Heart right ventricle (tissue), 16 donors: Measurements from ENCODE around the gene SLC2A13. TPM values are rescaled to one million over a fixed set of nuclear protein-coding genes. Genes with fewer than 3 reads are reported as not detected.

ENCODE experiments used
- ATAC-seq, 8 donors: fragments of 200-7000 bp; cut with Tn5 transposase; one replicate each; pipeline ENCODE4 v1.9.1; 2020; ENCODE audit warnings: mild to moderate bottlenecking in 8 of 8, moderate library complexity in 8 of 8, moderate number of reproducible peaks in 1 of 8
- DNase-seq, 2 donors: peaks; one replicate each; pipeline ENCODE4 v3.0.0-alpha.2; 2020
- H3K27ac ChIP-seq, 10 donors: fragments of 200-600 bp; sonication (generic) in 2 of 10; one replicate each; pipeline versions ENCODE4 v1.5.0 to v1.8.0; 2020 to 2022; ENCODE audit warnings: mild to moderate bottlenecking in 3 of 10
- H3K27me3 ChIP-seq, 7 donors: fragments of 200-600 bp; one replicate each; pipeline ENCODE4 v1.8.0; 2021 to 2022; ENCODE audit warnings: mild to moderate bottlenecking in 2 of 7
- H3K36me3 ChIP-seq, 9 donors: fragments of 200-600 bp; sonication (generic) in 1 of 9; one replicate each; pipeline versions ENCODE4 v1.5.0 to v1.8.0; 2020 to 2022; ENCODE audit warnings: mild to moderate bottlenecking in 2 of 9
- H3K4me1 ChIP-seq, 9 donors: fragments of 200-600 bp; sonication (generic) in 1 of 9; one replicate each; pipeline versions ENCODE4 v1.5.0 to v1.8.0; 2020 to 2022; ENCODE audit warnings: mild to moderate bottlenecking in 4 of 9
- H3K4me3 ChIP-seq, 10 donors: fragments of 200-600 bp; sonication (generic) in 2 of 10; one replicate each; pipeline versions ENCODE4 v1.5.0 to v1.8.0; 2020 to 2022; ENCODE audit warnings: mild to moderate bottlenecking in 7 of 10, moderate library complexity in 2 of 10
- H3K9me3 ChIP-seq, 11 donors: fragments of 200-600 bp in 10 of 11; sonication (generic) in 2 of 11; one replicate each; pipeline versions ENCODE4 v1.5.0 to v1.8.0; 2013 to 2022; ENCODE audit warnings: mild to moderate bottlenecking in 2 of 11, control low read depth in 1 of 11, moderate library complexity in 1 of 11
- WGBS, 2 donors: extraction: QIAGEN DNeasy Blood & Tissue Kit; methylation state at CpG; one replicate each; pipeline ENCODE4 v1.1.7; 2013; ENCODE audit warnings: inconsistent platforms in 1 of 2; 5-methylcytosine and 5-hydroxymethylcytosine counted together
- intact Hi-C, 10 donors: fragments of 100-400 bp; cut with DNase I; formaldehyde crosslinking; loops; one replicate each; pipeline versions ENCODE4 v1.11.1 to v1.14.2; 2022
- polyA plus RNA-seq, 2 donors: library from polyadenylated mRNA; stranded (reverse); fragments of 200-250 nt; gene quantifications; one replicate each; pipeline ENCODE4 v1.2.3, GENCODE V29; 2013
- total RNA-seq, 10 donors: library from RNA; stranded (reverse); fragmentation: NEBNext Ultra II Directional in 3 of 10; extraction: Animal tissue kit (Norgen Biotek cat#: 25700) in 3 of 10; gene quantifications; one replicate each; pipeline versions ENCODE4 v1.2.1 to v1.2.4, GENCODE V29; 2021 to 2023
- TF ChIP-seq, protein P1 (sequence below), 9 donors: fragments of 200-600 bp; sonication (generic) in 2 of 9; IDR thresholded peaks; one replicate each; pipeline versions ENCODE4 v1.5.0 to v1.8.0; 2021 to 2022; ENCODE audit warnings: antibody characterized with exemption in 9 of 9, mild to moderate bottlenecking in 5 of 9, moderate library complexity in 1 of 9
- donor health status: Arrhythmogenic right ventricular cardiomyopathy.
- donor health status: ischemic (EF 13 %, LVEDD 7.1; RV severe dilation, severe dysfunction).
- donor health status: healthy with polysubstance abuse.
- donor health status: DM: no; HTN: yes; CAD: no.
- donor health status: DM: no; HTN: no; CAD: no.
- donor health status: ischemic (EF 25% LVEDD 6.9; RV normal size, moderate dysfunction).
- donor health status: ischemic (EF 25% LVEDD 5.7; RV mildly dilated, moderate dysfunction).
- donor health status: healthy.
- donor health status: DM: yes; HTN: yes; CAD: no.
- donor health status: Ischemic cardiomyopathy.
- donor health status: ischemic (EF 35%, LVEDD 5.7; RV mildly dilated, moderate dysfunction).
- donor health status: nonischemic (EF 11% LVEDD 7.7; RV severe dilation, severe dysfunction).
- donor health status: DM: yes; HTN: yes; CAD: no.
- donor health status: PGD.
- donor health status: ischemic (EF 29% LVEDD 5.4; RV normal size, mild dysfunction).
- donor health status: nonischemic (EF 23%, LVEDD 6.1; RV moderate dilation, normal function).

Gene SLC2A13
- total and polyA plus RNA-seq, 12 donors: 2.6 to 14.2 (median 9.8) TPM

DNA sequence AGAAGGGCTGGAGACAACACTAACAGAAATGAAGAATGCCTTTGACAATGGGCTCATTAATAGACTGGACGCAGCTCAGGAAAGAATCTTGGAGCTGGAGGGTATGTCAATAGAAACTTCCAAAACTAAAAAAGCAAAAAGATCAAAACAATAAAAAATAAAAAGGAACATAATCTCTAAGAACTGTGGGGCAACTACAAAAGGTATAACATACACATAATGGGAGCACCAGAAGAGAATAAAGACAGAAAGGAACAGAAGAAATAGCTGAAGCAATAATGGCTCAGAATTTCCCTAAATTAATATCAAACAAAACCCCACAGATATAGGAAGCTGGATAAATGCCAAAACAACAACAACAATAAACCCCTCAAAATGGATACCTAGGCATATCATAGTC lies 362.2 kb downstream of the SLC2A13 start:
- Histone ChIP-seq H3K4me1 (no peaks in the 10 kb centered on the region), H3K27ac (no peak overlapping the region), H3K27me3 (no peaks in the 10 kb centered on the region), H3K36me3 (no peaks in the 10 kb centered on the region), H3K4me3 (no peak overlapping the region), H3K9me3 (peaks cover 0 to 27% (median 0%) of the 10 kb centered on the region in 11 donors)
- intact Hi-C loops: no loop called here
- WGBS, 2 donors: 58 to 100% methylated on average over 1 of the region's 1 CpG
- DNase-seq (no peak), ATAC-seq (no peak)
- TF ChIP-seq, protein P1, sequence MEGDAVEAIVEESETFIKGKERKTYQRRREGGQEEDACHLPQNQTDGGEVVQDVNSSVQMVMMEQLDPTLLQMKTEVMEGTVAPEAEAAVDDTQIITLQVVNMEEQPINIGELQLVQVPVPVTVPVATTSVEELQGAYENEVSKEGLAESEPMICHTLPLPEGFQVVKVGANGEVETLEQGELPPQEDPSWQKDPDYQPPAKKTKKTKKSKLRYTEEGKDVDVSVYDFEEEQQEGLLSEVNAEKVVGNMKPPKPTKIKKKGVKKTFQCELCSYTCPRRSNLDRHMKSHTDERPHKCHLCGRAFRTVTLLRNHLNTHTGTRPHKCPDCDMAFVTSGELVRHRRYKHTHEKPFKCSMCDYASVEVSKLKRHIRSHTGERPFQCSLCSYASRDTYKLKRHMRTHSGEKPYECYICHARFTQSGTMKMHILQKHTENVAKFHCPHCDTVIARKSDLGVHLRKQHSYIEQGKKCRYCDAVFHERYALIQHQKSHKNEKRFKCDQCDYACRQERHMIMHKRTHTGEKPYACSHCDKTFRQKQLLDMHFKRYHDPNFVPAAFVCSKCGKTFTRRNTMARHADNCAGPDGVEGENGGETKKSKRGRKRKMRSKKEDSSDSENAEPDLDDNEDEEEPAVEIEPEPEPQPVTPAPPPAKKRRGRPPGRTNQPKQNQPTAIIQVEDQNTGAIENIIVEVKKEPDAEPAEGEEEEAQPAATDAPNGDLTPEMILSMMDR (IDR thresholded peaks at IDR 0.05): no peak

DNA sequence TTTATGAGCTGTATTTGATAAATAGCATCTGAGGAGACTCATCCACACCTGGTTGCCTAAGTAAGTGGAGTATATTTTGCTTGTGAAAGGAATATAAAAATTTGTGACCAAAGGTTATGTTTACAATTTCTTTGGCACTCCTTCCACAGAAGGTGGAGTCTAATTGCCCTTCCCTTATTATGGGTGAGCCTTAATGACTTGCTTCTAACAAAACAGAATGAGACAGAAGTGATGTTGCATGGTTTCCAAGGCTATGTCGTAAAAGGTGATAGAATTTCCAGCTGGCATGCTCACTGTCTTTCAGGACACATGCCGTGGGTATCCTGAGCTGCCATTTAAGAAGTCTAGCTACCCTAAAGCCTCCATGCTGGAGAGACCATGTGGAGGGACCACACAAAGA lies 369.5 kb downstream of the SLC2A13 start:
- Histone ChIP-seq H3K27ac (no peak overlapping the region), H3K4me1 (no peaks in the 10 kb centered on the region), H3K36me3 (no peaks in the 10 kb centered on the region), H3K9me3 (peaks cover 0 to 57% (median 18%) of the 10 kb centered on the region in 11 donors), H3K27me3 (no peaks in the 10 kb centered on the region), H3K4me3 (no peak overlapping the region)
- TF ChIP-seq, protein P1 (IDR thresholded peaks at IDR 0.05): no peak
- ATAC-seq (no peak), DNase-seq (no peak)
- intact Hi-C loops: no loop called here
- WGBS, 2 donors: 92 to 95% methylated on average over 2 of the region's 2 CpGs

DNA sequence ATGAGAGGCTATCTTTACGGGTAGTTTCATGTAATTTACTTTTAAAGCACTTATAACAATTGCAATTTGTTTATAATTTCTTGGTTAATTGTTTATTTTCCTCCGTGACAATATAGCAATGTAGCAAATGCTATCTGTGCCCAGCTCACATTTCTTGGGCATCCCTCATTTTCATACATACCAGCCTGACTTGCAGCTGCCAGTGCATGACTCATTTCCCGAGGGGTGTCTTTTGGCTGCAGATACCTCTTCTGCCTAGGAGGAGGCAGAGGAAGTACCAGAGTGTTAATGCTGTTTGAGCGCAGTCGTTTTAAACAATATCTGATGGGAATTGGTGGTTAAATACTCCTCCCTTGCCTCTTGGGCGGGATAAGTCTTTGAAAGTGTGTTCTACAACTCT lies 382.1 kb downstream of the SLC2A13 start:
- Histone ChIP-seq H3K36me3 (no peaks in the 10 kb centered on the region), H3K4me3 (no peak overlapping the region), H3K4me1 (no peaks in the 10 kb centered on the region), H3K9me3 (peaks cover 0 to 25% (median 0%) of the 10 kb centered on the region in 11 donors), H3K27me3 (no peaks in the 10 kb centered on the region), H3K27ac (no peak overlapping the region)
- intact Hi-C loops: no loop called here
- TF ChIP-seq, protein P1 (IDR thresholded peaks at IDR 0.05): no peak
- peak in 1 of 8 donors; percentile 44 for ATAC-seq
- 53 to 64% methylated on average over 6 of the region's 6 CpGs for WGBS, 2 donors
- DNase-seq: no peak

DNA sequence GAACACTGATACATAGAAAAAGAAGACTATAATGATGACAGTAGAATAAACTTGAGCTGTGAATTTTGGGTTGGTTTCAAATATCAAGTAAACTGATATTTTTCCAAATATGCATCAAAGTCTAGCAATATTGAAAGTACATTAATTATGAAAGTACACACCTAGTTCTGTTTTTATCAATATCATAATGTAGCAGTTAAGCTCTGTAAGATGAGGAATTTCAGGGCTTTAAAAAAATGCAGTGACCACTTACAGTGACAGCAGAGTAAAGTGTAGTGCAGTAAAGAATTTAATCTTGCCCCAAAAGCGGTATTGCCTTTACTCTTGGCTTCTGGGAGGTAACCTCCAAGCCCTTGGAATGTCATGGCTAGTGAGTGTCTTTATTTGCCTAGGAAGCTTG lies 383.4 kb downstream of the SLC2A13 start:
- H3K4me1 ChIP-seq: no peaks in the 10 kb centered on the region
- H3K36me3 ChIP-seq: no peaks in the 10 kb centered on the region
- intact Hi-C loops: no loop called here
- no peak overlapping the region for H3K27ac ChIP-seq
- ATAC-seq (no peak), DNase-seq (no peak)
- no peak overlapping the region for H3K4me3 ChIP-seq
- TF ChIP-seq, protein P1 (IDR thresholded peaks at IDR 0.05): no peak
- WGBS, 2 donors: 27 to 83% methylated on average over 1 of the region's 1 CpG
- no peaks in the 10 kb centered on the region for H3K27me3 ChIP-seq
- H3K9me3 ChIP-seq: peaks cover 0 to 12% (median 0%) of the 10 kb centered on the region in 11 donors
